Colon (tissue), 2 donors: Measurements from ENCODE around the gene PUDP.
"Not testable (repeated sequence)": the region's sequence is repeated elsewhere in the genome, so short reads cannot be mapped to it uniquely, and the experiment has no call there.

Source experiments
- FAIRE-seq: peaks from 2 replicates; lab custom pipeline; 2012; peaks lifted over from hg19 to GRCh38; lab: Jason Lieb, UNC
- donor health status: control.
- donor health status: control.

Gene PUDP

DNA sequence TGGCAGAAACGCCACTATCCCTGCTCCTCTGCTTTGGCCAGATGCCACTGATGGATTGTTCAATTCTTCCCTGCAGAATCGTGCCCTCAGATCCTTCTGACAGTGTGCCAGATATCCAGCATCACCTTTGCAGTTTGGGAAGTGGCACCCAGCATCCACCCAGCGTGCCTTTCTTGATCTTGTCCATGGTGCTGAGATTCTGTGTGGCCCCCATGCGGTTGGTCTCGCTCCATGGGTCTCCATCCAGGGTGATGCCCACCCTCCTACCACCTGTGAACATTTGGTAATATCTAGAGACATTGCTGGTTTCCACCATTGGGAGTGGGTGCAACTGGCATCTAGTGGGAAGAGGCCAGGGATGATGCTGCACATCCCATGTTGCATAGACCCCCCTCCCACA lies 121.6 kb downstream of the PUDP start:
- not testable (repeated sequence) for FAIRE-seq

- FAIRE-seq: no peak
These were observed 122.5 kb downstream of the PUDP start for GRCh38 chrX:7025471-7025870.

- FAIRE-seq: no peak
These were observed 123.1 kb downstream of the PUDP start for GRCh38 chrX:7024850-7025249.

- FAIRE-seq: not testable (repeated sequence)
These were observed 125.0 kb downstream of the PUDP start for GRCh38 chrX:7022996-7023395.

DNA sequence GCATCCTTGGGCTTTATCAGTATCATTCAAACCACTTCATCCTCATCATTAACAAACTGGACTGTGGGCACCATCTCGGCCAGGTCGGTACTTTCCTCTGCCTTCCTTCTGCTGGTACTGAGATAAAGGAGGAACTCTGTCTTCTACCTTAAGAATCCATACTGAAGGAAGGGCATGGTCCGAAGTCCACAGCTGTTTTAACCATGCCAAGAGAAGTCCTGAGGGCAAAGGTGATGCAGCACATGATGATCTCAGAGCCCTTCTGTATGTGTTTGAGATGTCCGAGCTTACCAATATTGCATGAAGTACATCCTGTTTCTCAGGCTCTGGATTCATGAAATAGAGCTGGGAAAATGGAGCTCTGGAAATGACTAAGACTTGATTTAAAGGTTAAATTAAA lies 126.0 kb downstream of the PUDP start:
- FAIRE-seq: no peak

- no peak for FAIRE-seq
These were observed 128.4 kb downstream of the PUDP start for GRCh38 chrX:7019555-7019954.

GRCh38 chrX:7012262-7012834 lies 135.6 kb downstream of the PUDP start:
- not testable (repeated sequence) for FAIRE-seq

- not testable (repeated sequence) for FAIRE-seq
These were observed 137.1 kb downstream of the PUDP start for GRCh38 chrX:7010897-7011296.

DNA sequence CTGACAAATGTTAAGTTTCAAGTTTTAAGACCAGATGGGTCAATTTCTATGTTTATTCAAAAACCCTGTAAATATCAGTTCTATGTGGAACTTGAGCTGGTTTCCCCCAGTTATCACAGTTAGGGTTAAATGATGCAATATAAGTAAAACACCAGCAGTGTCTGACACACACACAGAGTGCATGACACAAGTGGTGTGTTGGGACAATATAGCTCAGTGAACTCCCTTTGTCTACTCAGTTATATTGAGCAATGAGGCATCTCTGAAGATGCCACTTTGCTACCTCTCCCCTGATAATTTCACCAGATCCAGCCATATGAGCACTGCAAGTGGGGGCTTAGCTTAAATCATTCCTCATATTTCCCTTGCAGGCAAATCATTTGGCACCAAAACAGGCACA lies 140.6 kb downstream of the PUDP start:
- FAIRE-seq: not testable (repeated sequence)
